DMS53 treated with DMSO at 0.1 percent for 48 hours (cell line): Measurements from ENCODE around the gene EMB.
"Not testable (repeated sequence)": the region's sequence is repeated elsewhere in the genome, so short reads cannot be mapped to it uniquely, and the experiment has no call there.

Experiments
- DNase-seq: peaks from one replicate; lab custom pipeline; 2025; ENCODE audit not compliant: unreplicated experiment; lab: John Stamatoyannopoulos, UW

The EMB gene

DNA sequence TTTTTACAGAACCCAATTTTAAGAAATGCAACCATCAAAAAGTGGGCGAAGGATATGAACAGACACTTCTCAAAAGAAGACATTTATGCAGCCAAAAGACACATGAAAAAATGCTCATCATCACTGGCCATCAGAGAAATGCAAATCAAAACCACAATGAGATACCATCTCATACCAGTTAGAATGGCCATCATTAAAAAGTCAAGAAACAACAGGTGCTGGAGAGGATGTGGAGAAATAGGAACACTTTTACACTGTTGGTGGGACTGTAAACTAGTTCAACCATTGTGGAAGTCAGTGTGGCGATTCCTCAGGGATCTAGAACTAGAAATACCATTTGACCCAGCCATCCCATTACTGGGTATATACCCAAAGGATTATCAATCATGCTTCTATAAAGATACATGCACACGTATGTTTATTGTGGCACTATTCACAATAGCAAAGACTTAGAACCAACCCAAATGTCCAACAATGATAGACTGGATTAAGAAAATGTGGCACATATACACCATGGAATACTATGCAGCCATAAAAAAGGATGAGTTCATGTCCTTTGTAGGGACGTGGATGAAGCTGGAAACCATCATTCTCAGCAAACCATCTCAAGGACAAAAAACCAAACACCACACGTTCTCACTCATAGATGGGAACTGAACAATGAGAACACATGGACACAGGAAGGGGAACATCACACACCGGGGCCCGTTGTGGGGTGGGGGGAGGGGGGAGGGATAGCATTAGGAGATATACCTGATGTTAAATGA, 19.7 kb downstream of the EMB start:
- not testable (repeated sequence) for DNase-seq

DNA sequence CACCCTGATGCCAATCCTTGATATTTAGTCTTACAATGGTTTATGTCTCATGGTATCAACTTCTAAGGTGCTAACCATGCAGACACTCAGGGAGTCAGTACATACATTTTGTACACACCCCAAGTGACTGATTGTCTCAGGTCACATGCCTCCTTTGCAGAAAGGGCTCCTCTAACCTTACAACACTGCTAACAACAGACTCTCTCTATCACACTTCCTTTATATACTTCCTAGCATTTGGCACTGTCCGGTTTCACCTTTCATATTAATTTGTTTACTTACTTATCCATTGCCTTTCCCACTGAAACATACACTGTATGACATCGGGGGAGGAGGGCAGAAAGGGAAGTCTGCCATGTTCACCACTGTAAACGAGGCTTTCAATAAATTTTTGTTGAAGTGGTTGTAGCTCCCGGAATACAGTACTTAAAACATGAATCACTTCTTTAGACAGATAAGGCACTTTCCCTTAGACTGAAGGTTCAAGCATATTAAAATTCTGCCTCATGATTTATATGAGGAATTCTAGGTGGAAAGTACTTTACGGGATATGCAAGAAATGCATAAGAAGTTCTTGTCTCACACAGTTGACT, 20.6 kb downstream of the EMB start:
- no peak for DNase-seq

DNA sequence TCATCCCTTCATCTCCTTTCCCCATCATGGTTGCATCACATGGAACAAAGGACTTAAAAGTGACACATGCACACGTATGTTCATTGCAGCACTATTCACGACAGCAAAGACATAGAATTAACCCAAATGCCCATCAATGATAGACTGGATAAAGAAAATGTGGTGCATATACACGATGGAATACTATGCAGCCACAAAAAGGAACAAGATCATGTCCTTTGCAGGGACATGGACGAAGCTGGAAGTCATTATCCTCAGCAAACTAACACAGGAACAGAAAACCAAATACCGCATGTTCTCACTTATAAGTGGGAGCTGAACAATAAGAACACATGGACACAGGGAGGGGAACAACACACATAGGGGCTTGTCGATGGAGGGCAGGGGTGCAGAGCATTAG, 21.4 kb downstream of the EMB start:
- DNase-seq, result not testable (repeated sequence)

DNA sequence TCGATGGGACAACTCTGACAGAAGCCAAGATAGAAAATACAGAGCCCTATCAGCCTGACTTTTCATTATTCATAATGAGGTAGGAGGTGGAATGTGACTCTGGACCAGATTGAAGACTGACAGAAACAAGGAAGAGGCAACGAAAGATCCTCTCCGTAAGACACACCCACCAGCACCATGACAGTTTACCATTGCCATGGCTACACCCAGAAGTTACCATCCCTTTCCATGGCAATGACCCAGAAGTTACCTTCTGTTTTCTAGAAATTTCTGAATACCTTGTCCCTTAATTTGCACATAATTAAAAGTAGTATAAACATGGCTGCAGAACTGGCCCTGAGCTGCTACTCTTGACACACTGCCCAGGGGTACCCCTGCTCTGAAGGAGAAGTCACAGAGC, 24.5 kb downstream of the EMB start:
- DNase-seq, result not testable (repeated sequence)

DNA sequence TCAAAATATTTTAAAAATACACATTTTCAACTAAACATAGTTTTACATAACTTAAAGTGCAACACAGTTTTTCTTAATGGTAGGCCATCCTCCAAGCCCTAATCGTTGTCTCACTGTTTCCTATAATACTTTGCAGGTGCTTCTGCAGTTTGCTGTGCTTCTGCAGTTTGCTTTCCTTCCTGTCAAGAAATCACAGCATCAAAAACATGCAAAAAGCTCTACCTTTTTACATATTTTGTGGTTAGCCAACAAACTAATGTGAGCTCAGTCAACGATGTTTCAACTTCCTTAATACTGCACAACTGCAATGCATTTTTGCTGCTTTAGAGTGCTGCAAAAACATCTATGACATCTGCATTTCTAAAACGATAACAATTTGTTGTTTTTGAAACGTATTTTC, 25.2 kb downstream of the EMB start:
- DNase-seq, result no peak

DNA sequence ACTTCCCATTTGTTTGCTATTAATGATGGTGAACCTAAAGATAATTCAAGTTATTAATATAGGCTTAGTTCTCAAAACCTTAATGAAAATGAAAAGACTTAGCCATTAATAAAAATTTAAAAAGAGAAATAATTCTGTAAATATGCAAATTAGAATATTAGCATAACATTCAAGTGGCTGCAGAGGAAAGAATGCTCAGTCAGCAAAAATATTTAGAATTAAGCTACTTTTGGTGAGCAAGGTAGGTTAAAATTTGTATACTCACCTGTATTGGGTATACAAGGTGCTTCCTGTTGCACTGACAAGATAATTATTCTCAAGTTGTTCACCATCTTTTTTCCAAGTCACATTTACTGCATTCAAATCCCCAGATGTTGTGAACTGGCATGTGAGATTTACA, 30.2 kb downstream of the EMB start:
- DNase-seq, result not testable (repeated sequence)

DNA sequence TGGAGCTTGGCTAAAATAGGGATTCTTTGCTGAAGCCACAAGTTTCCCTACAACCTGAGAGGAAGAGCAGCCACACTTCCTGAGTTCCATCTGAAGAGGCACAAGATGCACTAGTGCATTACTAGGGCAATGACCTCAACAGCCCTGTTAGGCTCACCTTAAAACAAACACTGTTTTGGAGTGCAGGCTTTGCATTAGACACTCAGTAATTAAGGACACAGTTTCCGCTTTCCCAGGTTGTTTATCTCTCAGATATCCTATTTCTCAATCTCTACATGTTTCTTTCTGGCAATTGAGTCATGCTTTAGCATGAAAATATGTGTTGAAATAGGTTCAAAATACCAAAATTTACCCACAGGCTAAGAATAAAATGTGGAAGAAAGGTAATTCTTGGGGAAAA, 34.2 kb downstream of the EMB start:
- DNase-seq, result peak; percentile 21

DNA sequence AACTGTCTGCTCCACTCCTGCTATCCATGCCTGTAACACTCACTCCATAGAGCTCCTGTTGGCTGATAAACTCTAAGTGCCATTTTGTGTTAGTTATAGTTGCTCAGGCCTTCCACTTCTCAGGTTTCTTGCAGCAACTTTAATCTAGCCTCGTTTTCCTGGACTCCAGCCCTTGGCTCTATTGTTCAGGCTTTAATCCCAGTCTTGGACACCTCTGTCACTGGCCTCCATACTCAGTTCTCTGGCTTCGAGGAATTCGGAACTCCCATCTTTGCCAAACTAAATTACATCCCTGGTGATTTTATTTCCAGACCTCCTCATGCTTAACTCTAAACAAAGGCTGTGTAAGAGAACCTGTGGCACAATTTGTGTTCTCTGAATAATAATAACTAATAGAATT, 39.8 kb downstream of the EMB start:
- DNase-seq, result no peak

DNA sequence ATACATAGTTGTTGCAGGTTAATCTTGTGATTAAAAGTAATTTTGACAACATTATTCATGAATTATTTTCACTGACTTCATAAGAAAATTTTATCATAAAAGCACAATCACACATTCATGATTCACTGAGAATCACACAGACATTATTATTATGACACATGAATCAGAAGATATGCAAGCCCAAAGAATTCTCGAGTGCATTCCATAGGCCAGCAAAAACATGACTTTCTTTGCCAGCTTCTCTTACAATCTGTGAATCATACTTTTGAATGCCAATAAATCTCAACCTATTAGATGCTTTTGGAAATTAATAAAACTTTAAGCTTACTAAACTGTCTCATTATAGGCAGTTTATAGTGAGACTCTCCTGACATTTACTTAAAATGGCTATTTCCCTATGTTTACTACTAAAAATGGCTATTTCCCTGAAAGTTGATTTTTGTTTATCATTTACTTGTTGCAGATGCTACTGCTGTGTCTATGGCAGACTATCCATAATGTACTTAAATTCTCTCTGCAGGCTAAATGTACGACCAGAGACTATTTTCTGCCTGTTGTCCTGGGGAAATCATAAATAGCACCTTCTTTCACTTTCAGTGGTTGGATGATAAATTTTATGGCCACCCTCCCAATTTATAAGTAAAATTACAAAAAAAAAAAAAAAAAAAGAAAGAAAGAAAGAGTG, 47.0 kb downstream of the EMB start:
- not testable (repeated sequence) for DNase-seq

DNA sequence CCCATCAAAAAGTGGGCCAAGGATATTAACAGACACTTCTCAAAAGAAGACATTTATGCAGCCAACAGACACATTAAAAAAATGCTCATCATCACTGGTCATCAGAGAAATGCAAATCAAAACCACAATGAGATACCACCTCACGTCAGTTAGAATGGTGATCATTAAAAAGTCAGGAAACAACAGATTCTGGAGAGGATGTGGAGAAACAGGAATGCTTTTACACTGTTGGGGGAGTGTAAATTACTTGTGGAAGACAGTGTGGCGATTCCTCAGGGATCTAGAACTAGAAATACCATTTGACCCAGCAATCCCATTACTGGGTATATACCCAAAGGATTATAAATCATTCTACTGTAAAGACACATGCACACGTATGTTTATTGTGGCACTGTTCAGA, 48.8 kb downstream of the EMB start:
- not testable (repeated sequence) for DNase-seq

DNA sequence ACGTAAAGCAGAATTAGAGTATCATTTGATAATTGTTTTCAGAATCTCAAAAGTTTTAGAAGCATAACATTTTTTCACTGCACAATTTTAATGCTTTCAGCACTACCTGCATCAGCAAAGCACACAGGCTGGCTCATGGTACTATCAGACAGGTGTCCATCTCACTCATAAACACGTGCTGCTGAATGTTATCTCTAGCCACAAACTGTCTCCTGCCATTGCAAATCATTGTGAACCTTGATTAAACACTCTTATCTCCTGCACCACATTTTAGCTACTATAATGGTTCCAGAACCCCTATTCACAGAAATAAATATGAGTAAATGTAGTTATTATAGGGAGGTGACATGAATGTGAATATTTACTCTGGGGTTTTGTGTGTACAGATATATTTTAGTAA, 56.7 kb downstream of the EMB start:
- not testable (repeated sequence) for DNase-seq

DNA sequence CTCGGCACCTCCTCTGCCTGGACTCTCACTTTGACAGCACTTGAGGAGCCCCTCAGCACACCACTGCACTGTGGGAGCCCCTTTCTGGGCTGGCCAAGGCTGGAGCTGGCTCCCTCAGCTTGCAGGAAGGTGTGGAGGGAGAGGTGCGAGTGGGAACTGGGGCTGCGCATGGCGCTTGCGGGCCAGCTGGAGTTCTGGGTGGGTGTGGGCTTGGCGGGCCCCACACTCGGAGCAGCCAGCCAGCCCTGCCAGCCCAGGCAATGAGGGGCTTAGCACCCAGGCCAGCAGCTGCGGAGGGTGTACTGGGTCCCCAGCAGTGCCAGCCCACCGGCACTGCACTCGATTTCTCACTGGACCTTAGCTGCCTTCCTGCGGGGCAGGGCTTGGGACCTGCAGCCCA, 64.4 kb downstream of the EMB start:
- not testable (repeated sequence) for DNase-seq

DNA sequence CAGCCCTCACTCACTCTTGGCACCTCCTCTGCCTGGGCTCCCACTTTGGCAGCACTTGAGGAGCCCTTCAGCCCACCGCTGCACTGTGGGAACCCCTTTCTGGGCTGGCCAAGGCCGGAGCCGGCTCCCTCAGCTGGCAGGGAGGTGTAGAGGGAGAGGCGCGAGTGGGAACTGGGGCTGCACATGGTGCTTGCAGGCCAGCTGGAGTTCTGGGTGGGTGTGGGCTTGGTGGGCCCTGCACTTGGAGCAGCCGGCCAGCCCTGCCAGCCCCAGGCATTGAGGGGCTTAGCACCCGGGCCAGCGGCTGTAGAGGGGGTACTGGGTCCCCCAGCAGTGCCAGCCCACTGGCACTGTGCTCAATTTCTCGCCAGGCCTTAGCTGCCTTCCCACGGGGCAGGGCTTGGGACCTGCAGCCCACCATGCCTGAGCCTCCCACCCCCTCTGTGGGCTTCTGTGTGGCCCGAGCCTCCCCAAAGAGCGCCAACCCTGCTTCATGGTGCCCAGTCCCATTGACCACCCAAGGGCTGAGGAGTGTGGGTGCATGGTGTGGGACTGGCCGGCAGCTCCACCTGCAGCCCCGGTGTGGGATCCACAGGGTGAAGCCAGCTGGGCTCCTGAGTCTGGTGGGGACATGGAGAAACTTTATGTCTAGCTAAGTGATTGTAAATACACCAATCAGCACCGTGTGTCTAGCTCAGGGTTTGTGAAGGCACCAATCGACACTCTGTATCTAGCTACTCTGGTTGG, 71.6 kb downstream of the EMB start:
- not testable (repeated sequence) for DNase-seq

DNA sequence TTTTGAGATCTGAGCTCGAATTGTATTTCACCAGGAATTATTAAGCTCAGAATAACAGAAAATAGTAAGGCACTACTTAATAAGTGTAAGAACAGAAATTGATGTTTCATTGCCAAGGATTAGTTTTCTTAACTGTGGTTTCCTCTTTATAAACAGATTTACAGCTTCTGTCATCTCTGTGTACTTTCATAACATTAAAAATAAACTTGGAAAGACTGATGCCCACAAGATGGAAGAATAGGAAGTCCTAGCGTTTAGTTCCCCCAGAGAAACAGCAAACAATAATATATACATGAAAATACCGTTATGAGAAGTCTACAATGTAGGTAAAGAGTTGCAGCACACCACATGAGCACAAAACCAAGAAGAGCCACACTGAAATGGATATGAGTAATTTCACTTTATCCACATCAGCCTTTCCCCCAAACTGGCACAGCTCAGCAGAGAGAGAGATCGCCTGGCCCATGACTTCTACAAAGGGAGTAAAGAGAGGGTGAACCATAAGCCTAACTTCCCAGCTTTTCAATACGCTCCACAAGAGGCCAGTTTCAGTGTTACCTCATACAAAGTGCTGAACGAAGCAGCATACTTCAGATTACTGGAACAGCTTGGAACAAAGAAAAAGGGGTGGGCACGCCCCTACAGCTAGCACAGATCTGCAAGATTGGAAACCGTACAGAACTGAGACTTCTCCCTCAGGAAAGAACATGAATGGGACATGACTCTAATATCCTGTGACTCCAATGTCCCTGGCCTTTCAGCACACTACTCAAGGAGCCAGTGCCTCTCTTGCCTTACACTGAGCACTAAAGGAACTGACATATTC, 75.4 kb downstream of the EMB start:
- no peak for DNase-seq

DNA sequence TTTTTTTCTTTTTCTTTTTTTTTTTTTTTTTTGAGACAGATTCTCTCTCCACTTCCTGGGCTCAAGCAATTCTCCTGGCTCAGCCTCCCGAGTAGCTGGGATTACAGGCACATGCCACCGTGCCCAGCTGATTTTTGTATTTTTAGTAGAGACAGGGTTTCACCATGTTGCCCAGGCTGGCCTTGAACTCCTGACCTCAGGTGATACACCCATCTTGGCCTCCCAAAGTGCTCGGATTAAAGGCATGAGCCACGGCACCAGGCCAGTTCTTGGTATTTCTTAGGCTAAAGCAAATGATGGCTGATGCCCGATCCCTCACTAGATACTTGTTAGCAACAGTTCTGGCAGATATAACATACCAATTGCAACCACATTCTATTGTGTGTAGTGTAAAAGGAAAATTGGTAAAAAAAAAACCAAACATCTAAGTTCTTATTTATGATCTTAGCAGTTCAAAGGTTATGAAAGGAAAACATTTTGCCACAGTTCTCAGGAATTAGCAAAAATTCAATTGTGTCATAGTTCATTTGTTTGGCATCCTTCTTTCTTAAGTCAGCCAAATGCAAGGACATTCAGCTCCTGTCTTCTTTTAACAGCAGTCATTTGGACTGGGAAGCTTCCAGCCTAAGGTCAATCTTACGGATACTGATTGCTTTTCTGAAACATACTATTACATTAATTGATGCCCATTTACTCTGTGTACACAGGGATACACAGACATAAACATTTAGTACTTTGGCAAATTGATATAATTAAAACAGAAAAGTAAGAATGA, 76.4 kb downstream of the EMB start:
- DNase-seq, result not testable (repeated sequence)

DNA sequence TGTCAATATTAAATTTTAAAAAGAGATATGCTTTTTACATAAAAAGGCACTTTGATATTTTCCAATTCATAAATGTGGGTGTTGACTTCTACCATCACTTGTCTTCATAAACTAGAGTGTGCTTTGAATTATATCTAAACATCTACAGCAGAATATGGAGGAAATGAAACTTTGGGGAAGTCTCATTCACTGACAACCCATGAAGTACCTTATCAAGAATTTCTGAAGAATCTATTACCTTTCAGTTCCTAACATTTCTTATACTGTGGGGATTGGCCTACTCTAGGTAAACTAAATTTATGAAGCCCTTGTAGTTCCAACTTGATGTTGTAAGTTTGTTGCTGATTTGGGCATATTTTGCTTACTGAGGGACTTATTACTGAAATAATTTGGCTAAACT, 81.9 kb downstream of the EMB start:
- no peak for DNase-seq

DNA sequence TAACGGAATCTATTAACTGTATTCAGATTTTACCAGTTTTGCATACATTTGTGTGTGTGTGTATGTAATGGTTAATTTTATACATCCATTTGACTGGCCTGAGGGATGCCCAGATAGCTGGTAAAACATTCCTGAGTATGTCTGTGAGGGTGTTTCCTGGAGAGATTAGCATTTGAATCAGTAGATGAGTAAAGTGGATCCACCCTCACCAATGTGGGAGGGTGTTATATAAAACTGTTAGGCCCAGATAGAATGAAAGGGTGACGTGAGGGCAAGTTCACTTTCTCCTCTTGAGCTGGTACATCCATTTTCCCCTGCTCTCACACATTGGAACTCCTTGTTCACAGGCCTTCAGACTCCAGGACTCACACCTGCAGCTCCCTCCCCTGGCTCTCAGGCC, 88.7 kb downstream of the EMB start:
- DNase-seq, result no peak
